ENCODE measurements around the gene C21orf91.

Gene C21orf91

GRCh38 chr21:17780539-17780938, 38.6 kb downstream of the C21orf91 start:
- 0 out of 2 replicates have a peak overlapping the region, but pooled peaks have one; percentile 3 for H3K27ac ChIP-seq (ENCODE audit: low read depth, low read length)
- TF ChIP-seq EZH2phosphoT487 (conservative IDR thresholded peaks at IDR 0.05; ENCODE audit: low read length) (no peak), CTCF (IDR thresholded peaks at IDR 0.05; ENCODE audit: insufficient read depth, low read length, poor library complexity, severe bottlenecking) (no peak)
- no peaks in the 10 kb centered on the region for H3K9me3 ChIP-seq (ENCODE audit: insufficient read depth, low read length)
- no peaks in the 10 kb centered on the region for H3K79me2 ChIP-seq (ENCODE audit: insufficient read depth, low read length)
- peaks cover 35% of the 10 kb centered on the region for H3F3A ChIP-seq (ENCODE audit: insufficient read depth)
- no peak overlapping the region for H2AFZ ChIP-seq (ENCODE audit: low read depth, low read length, severe bottlenecking)
- H3K9ac ChIP-seq (ENCODE audit: low read length): no peak overlapping the region; the same call in 1 of the 2 replicates
- no peaks in the 10 kb centered on the region for H4K20me1 ChIP-seq (ENCODE audit: low read depth, low read length)
- H3K36me3 ChIP-seq (ENCODE audit: low read length): peaks cover 3% of the 10 kb centered on the region
- no peak overlapping the region for H3K4me3 ChIP-seq (ENCODE audit: insufficient read depth, low read length, poor library complexity, severe bottlenecking)
- no peaks in the 10 kb centered on the region for H3K9me2 ChIP-seq (replicated peaks; ENCODE audit: insufficient read depth, low read length)
- no peaks in the 10 kb centered on the region for H3K27me3 ChIP-seq (ENCODE audit: low read length)
- peak overlapping the region; percentile 16 for H3K4me2 ChIP-seq (ENCODE audit: low read depth, low read length, poor library complexity, severe bottlenecking)

- no peaks in the 10 kb centered on the region for H4K20me1 ChIP-seq (ENCODE audit: low read depth, low read length)
- peaks cover 29% of the 10 kb centered on the region for H3F3A ChIP-seq (ENCODE audit: insufficient read depth)
- H3K36me3 ChIP-seq (ENCODE audit: low read length): no peaks in the 10 kb centered on the region
- H3K79me2 ChIP-seq (ENCODE audit: insufficient read depth, low read length): no peaks in the 10 kb centered on the region
- H3K27me3 ChIP-seq (ENCODE audit: low read length): no peaks in the 10 kb centered on the region
- H3K4me3 ChIP-seq (ENCODE audit: insufficient read depth, low read length, poor library complexity, severe bottlenecking): no peak overlapping the region
- no peaks in the 10 kb centered on the region for H3K9me3 ChIP-seq (ENCODE audit: insufficient read depth, low read length)
- no peak overlapping the region for H2AFZ ChIP-seq (ENCODE audit: low read depth, low read length, severe bottlenecking)
- no peaks in the 10 kb centered on the region for H3K9me2 ChIP-seq (replicated peaks; ENCODE audit: insufficient read depth, low read length)
- no peak overlapping the region for H3K27ac ChIP-seq (ENCODE audit: low read depth, low read length)
- TF ChIP-seq CTCF (IDR thresholded peaks at IDR 0.05; ENCODE audit: insufficient read depth, low read length, poor library complexity, severe bottlenecking) (no peak), EZH2phosphoT487 (conservative IDR thresholded peaks at IDR 0.05; ENCODE audit: low read length) (no peak)
- H3K9ac ChIP-seq (ENCODE audit: low read length): no peak overlapping the region
- no peak overlapping the region for H3K4me2 ChIP-seq (ENCODE audit: low read depth, low read length, poor library complexity, severe bottlenecking)
These were observed 39.2 kb downstream of the C21orf91 start for GRCh38 chr21:17779980-17780379.

GRCh38 chr21:17779496-17779895, 39.7 kb downstream of the C21orf91 start:
- Histone ChIP-seq H3K36me3 (ENCODE audit: low read length) (no peaks in the 10 kb centered on the region), H3F3A (ENCODE audit: insufficient read depth) (peaks cover 25% of the 10 kb centered on the region), H3K27ac (ENCODE audit: low read depth, low read length) (no peak overlapping the region), H3K9me3 (ENCODE audit: insufficient read depth, low read length) (no peaks in the 10 kb centered on the region), H3K9ac (ENCODE audit: low read length) (no peak overlapping the region), H3K79me2 (ENCODE audit: insufficient read depth, low read length) (no peaks in the 10 kb centered on the region), H3K4me3 (ENCODE audit: insufficient read depth, low read length, poor library complexity, severe bottlenecking) (no peak overlapping the region), H2AFZ (ENCODE audit: low read depth, low read length, severe bottlenecking) (no peak overlapping the region), H3K27me3 (ENCODE audit: low read length) (no peaks in the 10 kb centered on the region), H4K20me1 (ENCODE audit: low read depth, low read length) (no peaks in the 10 kb centered on the region), H3K9me2 (replicated peaks; ENCODE audit: insufficient read depth, low read length) (no peaks in the 10 kb centered on the region), H3K4me2 (ENCODE audit: low read depth, low read length, poor library complexity, severe bottlenecking) (no peak overlapping the region)
- TF ChIP-seq CTCF (IDR thresholded peaks at IDR 0.05; ENCODE audit: insufficient read depth, low read length, poor library complexity, severe bottlenecking) (no peak), EZH2phosphoT487 (conservative IDR thresholded peaks at IDR 0.05; ENCODE audit: low read length) (no peak)
